CD14-positive monocyte (primary cell): ENCODE measurements around the gene SERPINB12. TPM values are rescaled to one million over a fixed set of nuclear protein-coding genes. Genes with fewer than 3 reads are reported as not detected.

ENCODE experiments used
- DNase-seq, 3 donors: peaks; one replicate each; pipeline ENCODE4 v3.0.0-alpha.2; 2011 to 2022
- H2AFZ ChIP-seq: 2 replicates; pipeline ENCODE4 v1.6.0; 2012; ENCODE audit warnings: mild to moderate bottlenecking, low read depth, low read length, inconsistent platforms; ENCODE audit not compliant: insufficient read depth, poor library complexity, severe bottlenecking
- H3K27ac ChIP-seq, 2 donors: 1 replicate in 1 of 2; 2 replicates in 1 of 2; pipeline ENCODE4 v1.5.1; 2012 to 2013; ENCODE audit warnings: low read length in 2 of 2, control low read depth in 1 of 2, inconsistent platforms in 1 of 2, low read depth in 1 of 2, mild to moderate bottlenecking in 1 of 2
- H3K27me3 ChIP-seq, 2 donors: one replicate each; pipeline versions ENCODE4 v1.6.0 to v1.6.1; 2011 to 2013; ENCODE audit warnings: low read length in 2 of 2; ENCODE audit not compliant: control insufficient read depth in 2 of 2, insufficient read depth in 2 of 2
- H3K36me3 ChIP-seq, 2 donors: replicated peaks in 1 of 2; 1 replicate in 1 of 2; 2 replicates in 1 of 2; pipeline versions ENCODE4 v1.5.1 to v1.6.1; 2012 to 2013; ENCODE audit warnings: low read length in 2 of 2, control low read depth in 1 of 2, inconsistent platforms in 1 of 2, mild to moderate bottlenecking in 1 of 2; ENCODE audit not compliant: insufficient read depth in 2 of 2, control insufficient read depth in 1 of 2
- H3K4me1 ChIP-seq, 2 donors: 1 replicate in 1 of 2; 2 replicates in 1 of 2; pipeline versions ENCODE4 v1.5.1 to v1.6.1; 2012 to 2013; ENCODE audit warnings: low read length in 2 of 2, control low read depth in 1 of 2, inconsistent platforms in 1 of 2, mild to moderate bottlenecking in 1 of 2, moderate library complexity in 1 of 2; ENCODE audit not compliant: insufficient read depth in 2 of 2, control insufficient read depth in 1 of 2
- H3K4me2 ChIP-seq: replicated peaks from 2 replicates; pipeline ENCODE3; 2012; ENCODE audit warnings: low read length, moderate library complexity, mild to moderate bottlenecking; ENCODE audit not compliant: poor library complexity, severe bottlenecking; ENCODE audit errors: extremely low read depth
- H3K4me3 ChIP-seq, 3 experiments: fragments of 200-600 bp in 1 of 3; sonication (generic) in 1 of 3; replicated peaks in 1 of 3; 1 replicate in 2 of 3; 2 replicates in 1 of 3; pipeline ENCODE4 v1.5.1; 2011 to 2013; ENCODE audit warnings: low read length in 3 of 3, mild to moderate bottlenecking in 3 of 3, control low read depth in 2 of 3, low read depth in 2 of 3, inconsistent platforms in 1 of 3, moderate library complexity in 1 of 3
- H3K79me2 ChIP-seq: 2 replicates; pipeline ENCODE4 v1.6.0; 2012; ENCODE audit warnings: mild to moderate bottlenecking, control low read depth, inconsistent platforms, low read length, moderate library complexity; ENCODE audit not compliant: insufficient read depth
- H3K9ac ChIP-seq: 2 replicates; pipeline ENCODE4 v1.6.0; 2017; ENCODE audit warnings: low read length, mild to moderate bottlenecking; ENCODE audit not compliant: insufficient read depth, poor library complexity, severe bottlenecking
- H3K9me3 ChIP-seq, 2 donors: replicated peaks in 1 of 2; 1 replicate in 1 of 2; 2 replicates in 1 of 2; pipeline versions ENCODE4 v1.5.1 to v1.6.1; 2012 to 2013; ENCODE audit warnings: low read length in 2 of 2, control low read depth in 1 of 2; ENCODE audit not compliant: control insufficient read depth in 1 of 2, insufficient read depth in 1 of 2
- H4K20me1 ChIP-seq: 2 replicates; pipeline ENCODE4 v1.6.0; 2012; ENCODE audit warnings: mild to moderate bottlenecking, low read length, control low read depth, moderate library complexity; ENCODE audit not compliant: insufficient read depth
- H3K27ac Mint-ChIP-seq, 7 donors: one replicate each; pipeline ENCODE4 v1.8.0; 2020; ENCODE audit warnings: mild to moderate bottlenecking in 7 of 7, mixed read lengths in 7 of 7, moderate library complexity in 6 of 7, inconsistent platforms in 2 of 7
- H3K27me3 Mint-ChIP-seq, 3 donors: one replicate each; pipeline ENCODE4 v1.8.0; 2021 to 2022; ENCODE audit warnings: low read depth in 3 of 3, mild to moderate bottlenecking in 3 of 3, mixed read lengths in 3 of 3, moderate library complexity in 3 of 3, inconsistent platforms in 1 of 3
- H3K36me3 Mint-ChIP-seq, 2 donors: one replicate each; pipeline ENCODE4 v1.8.0; 2020; ENCODE audit warnings: mixed read lengths in 2 of 2, inconsistent platforms in 1 of 2, mild to moderate bottlenecking in 1 of 2
- H3K4me1 Mint-ChIP-seq: one replicate; pipeline ENCODE4 v1.8.0; 2020; ENCODE audit warnings: mild to moderate bottlenecking, mixed read lengths
- H3K4me3 Mint-ChIP-seq, 2 donors: one replicate each; pipeline ENCODE4 v1.8.0; 2020; ENCODE audit warnings: mild to moderate bottlenecking in 2 of 2, mixed read lengths in 2 of 2, moderate library complexity in 1 of 2
- H3K9me3 Mint-ChIP-seq, 7 donors: one replicate each; pipeline ENCODE4 v1.8.0; 2020 to 2022; ENCODE audit warnings: mixed read lengths in 7 of 7, mild to moderate bottlenecking in 6 of 7, moderate library complexity in 6 of 7, inconsistent platforms in 2 of 7
- WGBS: methylation state at CpG from one replicate; pipeline ENCODE4 v1.1.5; 2013; ENCODE audit warnings: missing lambda C conversion rate; ENCODE audit not compliant: insufficient coverage; 5-methylcytosine and 5-hydroxymethylcytosine counted together
- intact Hi-C, 2 donors: fragments of 100-400 bp; cut with micrococcal nuclease; formaldehyde crosslinking; loops; one replicate each; pipeline versions ENCODE4 v1.15.0 to v1.15.1; 2023
- polyA plus RNA-seq, 3 donors: library from polyadenylated mRNA; depleted of rRNA in 1 of 3; unstranded in 2 of 3; stranded (reverse) in 1 of 3; fragments of 300-500 nt in 2 of 3; fragments of >200 nt in 1 of 3; fragmentation: Illumina TruSeq in 2 of 3; gene quantifications; 1 replicate in 2 of 3; 2 replicates in 1 of 3; pipeline ENCODE4 v1.2.3, GENCODE V29; 2012 to 2021
- TF ChIP-seq, protein P1 (sequence below): fragments of 200-600 bp; IDR thresholded peaks from one replicate; pipeline ENCODE4 v1.8.0; 2022; ENCODE audit warnings: antibody characterized with exemption, mild to moderate bottlenecking

The SERPINB12 gene
- polyA plus RNA-seq, 3 donors: not detected

DNA sequence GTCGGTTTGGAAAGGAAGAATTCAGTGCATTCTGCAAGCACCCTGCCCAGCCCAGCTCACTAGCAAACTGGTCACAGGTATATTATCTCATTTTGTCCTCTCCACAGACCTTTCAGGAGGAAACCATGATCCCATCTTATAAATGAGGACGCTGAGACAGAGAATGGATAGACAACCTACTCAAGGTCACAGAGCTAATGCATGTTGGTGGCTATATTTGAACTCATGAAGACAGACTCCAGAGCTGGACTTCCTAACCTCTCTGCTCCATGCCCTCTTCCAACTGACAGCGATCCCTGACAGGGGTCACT is 35.9 kb upstream of the SERPINB12 start:
- Mint-ChIP-seq H3K27ac (peak overlapping the region in 1 of 7 donors; percentile 29), H3K9me3 (no peaks in the 10 kb centered on the region), H3K4me3 (no peak overlapping the region), H3K4me1 (peaks cover 4% of the 10 kb centered on the region), H3K27me3 (peaks cover 4 to 8% (median 5%) of the 10 kb centered on the region in 3 donors), H3K36me3 (no peaks in the 10 kb centered on the region)
- no peaks in the 10 kb centered on the region for H3K36me3 ChIP-seq
- no peaks in the 10 kb centered on the region for H3K79me2 ChIP-seq
- no peaks in the 10 kb centered on the region for H3K9me3 ChIP-seq
- no peak overlapping the region for H3K9ac ChIP-seq
- H3K4me1 ChIP-seq: no peaks in the 10 kb centered on the region
- no peaks in the 10 kb centered on the region for H3K27me3 ChIP-seq
- no peak overlapping the region for H3K4me2 ChIP-seq
- no peak overlapping the region for H3K27ac ChIP-seq
- no peak for DNase-seq
- no peak overlapping the region for H2AFZ ChIP-seq
- TF ChIP-seq, protein P1, sequence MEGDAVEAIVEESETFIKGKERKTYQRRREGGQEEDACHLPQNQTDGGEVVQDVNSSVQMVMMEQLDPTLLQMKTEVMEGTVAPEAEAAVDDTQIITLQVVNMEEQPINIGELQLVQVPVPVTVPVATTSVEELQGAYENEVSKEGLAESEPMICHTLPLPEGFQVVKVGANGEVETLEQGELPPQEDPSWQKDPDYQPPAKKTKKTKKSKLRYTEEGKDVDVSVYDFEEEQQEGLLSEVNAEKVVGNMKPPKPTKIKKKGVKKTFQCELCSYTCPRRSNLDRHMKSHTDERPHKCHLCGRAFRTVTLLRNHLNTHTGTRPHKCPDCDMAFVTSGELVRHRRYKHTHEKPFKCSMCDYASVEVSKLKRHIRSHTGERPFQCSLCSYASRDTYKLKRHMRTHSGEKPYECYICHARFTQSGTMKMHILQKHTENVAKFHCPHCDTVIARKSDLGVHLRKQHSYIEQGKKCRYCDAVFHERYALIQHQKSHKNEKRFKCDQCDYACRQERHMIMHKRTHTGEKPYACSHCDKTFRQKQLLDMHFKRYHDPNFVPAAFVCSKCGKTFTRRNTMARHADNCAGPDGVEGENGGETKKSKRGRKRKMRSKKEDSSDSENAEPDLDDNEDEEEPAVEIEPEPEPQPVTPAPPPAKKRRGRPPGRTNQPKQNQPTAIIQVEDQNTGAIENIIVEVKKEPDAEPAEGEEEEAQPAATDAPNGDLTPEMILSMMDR: peak; percentile 30
- intact Hi-C loops: no loop called here
- no peak overlapping the region for H3K4me3 ChIP-seq
- WGBS: 100% methylated on average over 1 of the region's 3 CpGs
- no peaks in the 10 kb centered on the region for H4K20me1 ChIP-seq

DNA sequence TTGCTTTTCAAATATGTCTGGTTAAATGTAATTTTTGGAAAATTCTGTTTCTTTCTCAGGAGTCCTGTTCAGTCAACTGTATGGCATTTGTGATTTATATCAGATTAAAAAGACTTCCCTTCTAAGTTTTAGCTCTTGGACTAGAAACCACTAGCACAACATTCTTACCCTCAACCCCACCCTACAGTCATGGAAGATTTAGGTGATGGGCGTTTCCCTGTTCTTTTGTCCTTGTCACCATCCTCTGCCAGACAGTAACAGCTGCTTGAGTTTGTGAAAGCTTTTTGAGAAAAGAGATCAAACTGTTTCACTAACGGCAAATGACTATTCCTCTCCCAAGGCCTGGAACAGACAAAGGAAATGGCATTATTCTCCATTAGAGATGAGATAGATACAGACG is 33.6 kb upstream of the SERPINB12 start:
- WGBS: no CpG with 5 or more reads among the region's 3 CpGs
- no peaks in the 10 kb centered on the region for H3K27me3 ChIP-seq
- Mint-ChIP-seq H3K27me3 (peaks cover 4 to 6% (median 6%) of the 10 kb centered on the region in 3 donors), H3K4me1 (peaks cover 5% of the 10 kb centered on the region), H3K36me3 (no peaks in the 10 kb centered on the region), H3K27ac (peak overlapping the region in 1 of 7 donors; percentile 16), H3K4me3 (no peak overlapping the region), H3K9me3 (no peaks in the 10 kb centered on the region)
- no peak overlapping the region for H3K9ac ChIP-seq
- H3K4me1 ChIP-seq: no peaks in the 10 kb centered on the region
- no peaks in the 10 kb centered on the region for H4K20me1 ChIP-seq
- no peaks in the 10 kb centered on the region for H3K79me2 ChIP-seq
- intact Hi-C loops: no loop called here
- TF ChIP-seq, protein P1: no peak
- H3K4me2 ChIP-seq: no peak overlapping the region
- H2AFZ ChIP-seq: no peak overlapping the region
- no peaks in the 10 kb centered on the region for H3K36me3 ChIP-seq
- H3K4me3 ChIP-seq: no peak overlapping the region
- no peaks in the 10 kb centered on the region for H3K9me3 ChIP-seq
- no peak overlapping the region for H3K27ac ChIP-seq
- DNase-seq: no peak
